A549 (cell line): ENCODE data around the gene SLC25A48. TPM values are rescaled to one million over a fixed set of nuclear protein-coding genes. Genes with fewer than 3 reads are reported as not detected.
"Not testable (repeated sequence)": the region's sequence is repeated elsewhere in the genome, so short reads cannot be mapped to it uniquely, and the experiment has no call there.

Experiments
- ATAC-seq, 2 experiments: fragments of 200-7000 bp in 1 of 2; fragments of >200 bp in 1 of 2; cut with Nextera tagmentation in 1 of 2; cut with Tn5 transposase in 1 of 2; 3 replicates each; pipeline versions ENCODE4 v1.8.0 to v1.9.1; 2018 to 2020; ENCODE audit warnings: mild to moderate bottlenecking in 1 of 2, moderate library complexity in 1 of 2
- CTCF ChIA-PET: fragments of 300-600 bp; sonication (Branson Sonifier 250); formaldehyde crosslinking; extraction: SDS; loops from one replicate; lab custom pipeline; 2021; ENCODE audit warnings: antibody characterized with exemption, inconsistent platforms; lab: Yijun Ruan, JAX
- POLR2A ChIA-PET: fragments of 350-600 bp; formaldehyde crosslinking; extraction: SDS; loops from one replicate; lab custom pipeline; 2021; ENCODE audit warnings: antibody characterized with exemption, inconsistent platforms; lab: Yijun Ruan, JAX
- DNase-seq, 2 experiments: peaks; one replicate each; pipeline versions ENCODE4 v3.0.0 to v3.0.0-alpha.2; 2011 to 2016; ENCODE audit warnings: low read depth in 1 of 2, low spot score in 1 of 2
- FAIRE-seq: peaks from 2 replicates; lab custom pipeline; 2011; peaks lifted over from hg19 to GRCh38; lab: Jason Lieb, UNC
- H3K27ac ChIP-seq, 2 experiments: fragments of >200 bp; sonication (Bioruptor Twin); formaldehyde crosslinking; 3 replicates each; pipeline ENCODE4 v1.5.1; 2016 to 2017
- H3K4me1 ChIP-seq: fragments of >200 bp; sonication (Bioruptor Twin); formaldehyde crosslinking; 3 replicates; pipeline ENCODE4 v1.6.1; 2016
- H3K4me2 ChIP-seq: fragments of >200 bp; sonication (Bioruptor Twin); formaldehyde crosslinking; 3 replicates; pipeline ENCODE4 v1.6.1; 2016
- H3K4me3 ChIP-seq: fragments of >200 bp; sonication (Bioruptor Twin); formaldehyde crosslinking; 3 replicates; pipeline ENCODE4 v1.5.1; 2016
- H3K9me3 ChIP-seq: fragments of >200 bp; sonication (Bioruptor Twin); formaldehyde crosslinking; 3 replicates; pipeline ENCODE4 v1.6.1; 2016
- CEBPB ChIP-seq, 2 experiments: fragments of >200 bp in 1 of 2; sonication (Bioruptor Twin) in 1 of 2; formaldehyde crosslinking in 1 of 2; IDR thresholded peaks; 2 replicates each; pipeline ENCODE4 v1.6.1; 2012 to 2016
- EHF ChIP-seq: fragments of 250-450 bp; sonication (Bioruptor Pico); IDR thresholded peaks from 2 replicates; pipeline ENCODE4 v1.5.0; 2020; ENCODE audit warnings: mild to moderate bottlenecking
- ELK1 ChIP-seq: fragments of 150-350 bp; IDR thresholded peaks from 2 replicates; pipeline ENCODE4 v1.6.1; 2014; ENCODE audit warnings: low read depth, mild to moderate bottlenecking, low read length
- EP300 ChIP-seq, 2 experiments: fragments of >200 bp; sonication (Bioruptor Twin); formaldehyde crosslinking; IDR thresholded peaks; 2 replicates in 1 of 2; 3 replicates in 1 of 2; pipeline ENCODE4 v1.6.1; 2016 to 2017
- ESRRA ChIP-seq: fragments of 150-350 bp; IDR thresholded peaks from 2 replicates; pipeline ENCODE4 v1.6.1; 2014; ENCODE audit warnings: mild to moderate bottlenecking, low read length, borderline replicate concordance
- FOSL2 ChIP-seq, 2 experiments: fragments of 450-650 bp in 1 of 2; fragments of >200 bp in 1 of 2; sonication (Bioruptor Twin) in 1 of 2; formaldehyde crosslinking; IDR thresholded peaks; 2 replicates each; pipeline versions ENCODE4 v1.5.0 to v1.6.1; 2016 to 2020; ENCODE audit warnings: mild to moderate bottlenecking in 1 of 2, moderate library complexity in 1 of 2
- HDAC2 ChIP-seq: fragments of 200-600 bp; sonication (generic); IDR thresholded peaks from 2 replicates; pipeline ENCODE4 v1.6.1; 2016
- HES2 ChIP-seq: fragments of >200 bp; sonication (Bioruptor Twin); formaldehyde crosslinking; IDR thresholded peaks from 2 replicates; pipeline ENCODE4 v1.6.1; 2016
- HOXB13 ChIP-seq: fragments of 250-450 bp; sonication (Bioruptor Pico); IDR thresholded peaks from 2 replicates; pipeline ENCODE4 v1.5.0; 2020; ENCODE audit warnings: low read depth, mild to moderate bottlenecking, moderate library complexity
- JUN ChIP-seq, 2 experiments: fragments of >200 bp; sonication (Bioruptor Twin); formaldehyde crosslinking; IDR thresholded peaks; 2 replicates in 1 of 2; 3 replicates in 1 of 2; pipeline ENCODE4 v1.6.1; 2016 to 2017
- KDM5A ChIP-seq: fragments of 200-600 bp; sonication (generic); IDR thresholded peaks from 2 replicates; pipeline ENCODE4 v1.6.1; 2016; ENCODE audit warnings: antibody characterized with exemption, mild to moderate bottlenecking
- MAFK ChIP-seq: fragments of 450-650 bp; IDR thresholded peaks from 2 replicates; pipeline ENCODE4 v1.6.1; 2014; ENCODE audit not compliant: partially characterized antibody
- NFE2L2 ChIP-seq: fragments of 150-350 bp; conservative IDR thresholded peaks from 2 replicates; pipeline ENCODE4 v1.6.1; 2014; ENCODE audit warnings: low read length
- NR3C1 ChIP-seq: fragments of >200 bp; sonication (Bioruptor Twin); formaldehyde crosslinking; IDR thresholded peaks from 3 replicates; pipeline ENCODE4 v1.6.1; 2017
- PHF8 ChIP-seq: fragments of 200-600 bp; sonication (generic); IDR thresholded peaks from 2 replicates; pipeline ENCODE4 v1.6.1; 2016; ENCODE audit warnings: low read depth, mild to moderate bottlenecking, antibody characterized with exemption, moderate library complexity, borderline replicate concordance
- POLR2AphosphoS2 ChIP-seq: conservative IDR thresholded peaks from 2 replicates; pipeline ENCODE4 v1.6.1; 2012; ENCODE audit warnings: low read length, improper control_type of control experiment, inconsistent platforms
- RFX5 ChIP-seq: fragments of 450-650 bp; IDR thresholded peaks from 2 replicates; pipeline ENCODE4 v1.7.1; 2014; ENCODE audit warnings: antibody characterized with exemption, mild to moderate bottlenecking, moderate library complexity
- SMC3 ChIP-seq: fragments of >200 bp; sonication (Bioruptor Twin); formaldehyde crosslinking; IDR thresholded peaks from 3 replicates; pipeline ENCODE4 v1.6.1; 2018; ENCODE audit warnings: inconsistent platforms
- TP53 ChIP-seq: fragments of 250-450 bp; sonication (Bioruptor Pico); IDR thresholded peaks from 2 replicates; pipeline ENCODE4 v1.5.0; 2021; ENCODE audit warnings: mild to moderate bottlenecking, moderate library complexity
- USF2 ChIP-seq: fragments of 450-650 bp; IDR thresholded peaks from 2 replicates; pipeline ENCODE4 v1.6.1; 2014; ENCODE audit warnings: antibody characterized with exemption
- ZFP36 ChIP-seq: fragments of 450-650 bp; IDR thresholded peaks from 2 replicates; pipeline ENCODE4 v1.6.1; 2014; ENCODE audit warnings: borderline replicate concordance; ENCODE audit not compliant: partially characterized antibody
- WGBS: methylation state at CpG from one replicate; pipeline ENCODE4 v1.1.6; 2017; ENCODE audit errors: missing lambda C conversion rate; 5-methylcytosine and 5-hydroxymethylcytosine counted together
- polyA plus RNA-seq, 4 experiments: library from polyadenylated mRNA; depleted of rRNA in 3 of 4; stranded (reverse); fragments of >200 nt; fragmentation: RNase III in 1 of 4; extraction: RNeasy Plus Mini Kit Qiagen cat#74134 plus additional on column Dnase treatment in 1 of 4; gene quantifications; 2 replicates in 3 of 4; 3 replicates in 1 of 4; pipeline ENCODE4 v1.2.3, GENCODE V29; 2011 to 2017

The SLC25A48 gene
- polyA plus RNA-seq, 2 of the 4 experiments (the other 2 are of a cell fraction), result 0.18 TPM; not detected in 1

DNA sequence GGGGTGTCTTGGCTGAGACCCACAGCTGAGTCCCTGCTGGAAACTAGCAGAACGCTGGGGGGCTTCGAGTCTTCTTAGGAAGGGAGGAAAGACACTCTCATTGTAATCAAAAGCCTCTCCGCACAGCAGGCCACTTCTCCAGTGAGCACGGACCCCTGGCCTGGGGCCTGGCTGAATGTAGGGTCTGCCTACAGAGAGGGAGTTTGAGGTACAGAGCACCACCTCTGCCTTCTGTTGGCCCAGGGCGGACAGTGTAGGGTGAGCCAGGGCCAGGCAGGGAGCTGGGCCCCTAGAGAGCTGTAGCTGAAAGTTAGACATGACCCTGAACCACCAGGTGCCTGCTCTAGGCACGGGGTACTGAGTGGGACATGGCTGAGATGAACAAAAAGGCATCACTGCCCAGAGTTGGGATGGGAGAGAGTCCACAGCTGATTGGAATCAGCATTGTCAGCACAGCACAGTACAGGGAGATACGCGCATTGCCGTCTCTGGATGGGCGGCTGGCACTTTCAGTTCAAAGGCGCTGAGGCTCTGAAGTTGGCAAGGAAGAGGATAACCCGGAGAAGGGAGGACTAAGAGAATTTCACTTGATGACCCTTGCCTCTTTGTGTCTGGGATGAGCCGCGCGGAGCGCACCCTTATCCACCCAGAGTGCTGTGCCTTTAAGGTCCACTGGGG, 363 bp upstream of the SLC25A48 start:
- 18% methylated on average over 15 of the region's 16 CpGs for WGBS
- FAIRE-seq, result peak; percentile 88
- ATAC-seq, result peak; percentile 46 to 96
- Histone ChIP-seq H3K4me2 (peak overlapping the region; percentile 86), H3K27ac (no peak overlapping the region), H3K4me1 (0 out of 3 replicates have a peak, but pooled peaks cover 6% of the 10 kb centered on the region)
- POLR2A ChIA-PET, result no interaction called here
- TF ChIP-seq MAFK (peak; percentile 54), ELK1 (no peak)
- TF ChIP-seq, all 56 proteins: peak for 1
- DNase-seq, result no peak
- Histone ChIP-seq H3K9me3 (peaks cover 9% of the 10 kb centered on the region), H3K4me3 (peak overlapping the region; percentile 47)
- CTCF ChIA-PET, result interaction anchor here (0.6 to 8.6 kb wide), 22 partner anchors 12 to 405 kb away, joined by 3 to 105 read pairs (median 4); no protein-coding TSS in a partner anchor

DNA sequence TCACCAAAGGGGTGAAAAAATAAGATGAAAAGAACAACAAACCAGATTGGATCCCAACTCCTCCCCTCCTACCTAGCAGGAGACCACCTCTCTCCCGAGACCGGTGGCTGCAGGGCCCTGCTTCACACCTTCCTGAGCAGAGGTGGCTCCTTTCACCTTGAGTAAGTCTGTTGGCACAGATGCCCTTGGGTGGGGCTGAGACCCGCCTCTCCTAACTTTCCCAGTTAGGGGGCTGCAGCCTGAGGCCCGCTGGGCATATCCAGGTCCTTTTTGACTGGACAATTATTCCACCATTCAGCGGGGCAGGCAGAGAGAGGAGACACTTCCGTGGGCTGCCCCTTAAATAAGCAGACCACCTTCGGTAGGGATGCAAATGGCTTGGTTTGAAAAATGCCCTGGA, 1.3 kb downstream of the SLC25A48 start:
- peaks cover 14% of the 10 kb centered on the region for H3K9me3 ChIP-seq
- H3K4me2 ChIP-seq, result no peak overlapping the region; the same call in 1 of the 3 replicates
- no peak for DNase-seq
- no peak for FAIRE-seq
- TF ChIP-seq PHF8 (no peak), SMC3 (no peak), CEBPB (IDR thresholded peaks at IDR 0.05) (no peak), EHF (no peak), POLR2AphosphoS2 (no peak), ESRRA (no peak), ZFP36 (no peak), FOSL2 (IDR thresholded peaks at IDR 0.05) (no peak), FOSL2 (CRISPR knock-in tag; IDR thresholded peaks at IDR 0.05) (no peak), HDAC2 (no peak), KDM5A (no peak), NR3C1 (no peak), NFE2L2 (no peak), RFX5 (no peak), HOXB13 (CRISPR knock-in tag) (no peak), USF2 (no peak)
- no peak for ATAC-seq
- CTCF ChIA-PET, result interaction anchor here (0.9 to 8.6 kb wide), 12 partner anchors 9 to 403 kb away, joined by 3 to 105 read pairs (median 5); no protein-coding TSS in a partner anchor
- no peak overlapping the region for H3K27ac ChIP-seq
- 22% methylated on average over 7 of the region's 7 CpGs for WGBS
- POLR2A ChIA-PET, result no interaction called here
- H3K4me1 ChIP-seq, result 0 out of 3 replicates have a peak, but pooled peaks cover 6% of the 10 kb centered on the region
- no peak overlapping the region for H3K4me3 ChIP-seq

DNA sequence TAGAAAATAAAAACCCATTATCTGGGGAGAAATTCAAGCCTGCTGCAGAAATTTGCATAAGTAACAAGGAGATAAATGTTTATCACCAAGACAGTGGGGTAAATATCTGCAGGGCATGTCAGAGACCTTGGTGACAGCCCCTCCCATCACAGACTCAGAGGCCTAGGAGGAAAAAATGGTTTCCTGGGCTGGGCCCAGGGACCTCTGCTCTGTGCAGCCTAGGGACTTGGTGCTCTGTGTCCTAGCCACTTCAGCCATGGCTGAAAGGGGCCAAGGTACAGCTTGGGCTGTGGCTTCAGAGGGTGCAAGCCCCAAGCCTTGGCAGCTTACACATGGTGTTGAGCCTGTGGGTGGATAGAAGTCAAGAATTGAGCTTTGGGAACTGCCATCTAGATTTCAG, 3.9 kb downstream of the SLC25A48 start:
- H3K9me3 ChIP-seq, result peaks cover 14% of the 10 kb centered on the region
- H3K4me2 ChIP-seq, H3K4me1 ChIP-seq, FAIRE-seq, DNase-seq, POLR2A ChIA-PET, ATAC-seq, H3K27ac ChIP-seq, H3K4me3 ChIP-seq: not testable (repeated sequence)
- TF ChIP-seq ZFP36, result peak; percentile 62
- CTCF ChIA-PET, result interaction anchor here (1.3 to 2.3 kb wide), 6 partner anchors 8 to 376 kb away, joined by 3 to 14 read pairs (median 4); no protein-coding TSS in a partner anchor

GRCh38 chr5:135839566-135839965, 5.1 kb downstream of the SLC25A48 start:
- Histone ChIP-seq H3K4me3 (no peak overlapping the region), H3K27ac (no peak overlapping the region), H3K4me2 (no peak overlapping the region), H3K9me3 (peaks cover 14% of the 10 kb centered on the region), H3K4me1 (0 out of 3 replicates have a peak, but pooled peaks cover 6% of the 10 kb centered on the region)
- ChIA-PET POLR2A (no interaction called here), CTCF (interaction anchor here (1.0 to 2.3 kb wide), 6 partner anchors 9 to 335 kb away, joined by 3 to 14 read pairs (median 4); no protein-coding TSS in a partner anchor)
- FAIRE-seq, result no peak
- no peak for DNase-seq
- no peak for ATAC-seq
- no peak for TF ChIP-seq EP300 (IDR thresholded peaks at IDR 0.05)
- no peak for TF ChIP-seq HES2
- TF ChIP-seq TP53, result no peak
- no peak for TF ChIP-seq JUN (IDR thresholded peaks at IDR 0.05)
- WGBS, result 1% methylated on average over 4 of the region's 4 CpGs
